K562 (cell line): ENCODE measurements around the gene ITPRIPL2. TPM values are rescaled to one million over a fixed set of nuclear protein-coding genes. Genes with fewer than 3 reads are reported as not detected.
A peak's percentile ranks its signal among the peaks of the same experiment; 100 is the strongest.

Experiments used
- ATAC-seq: fragments of 200-7000 bp; cut with Tn5 transposase; 3 replicates; pipeline ENCODE4 v1.9.1; 2020; ENCODE audit warnings: moderate library complexity
- BruUV-seq: library from RNA; stranded (reverse); fragments of 400-500 nt; replicated peaks from 2 replicates; lab custom pipeline; 2021; lab: Mats Ljungman, UMichigan
- CTCF ChIA-PET: fragments of 300-600 bp; formaldehyde crosslinking; extraction: SDS; loops from one replicate; lab custom pipeline; 2021; ENCODE audit warnings: low intra/inter-chr PET ratio; lab: Yijun Ruan, JAX
- POLR2A ChIA-PET: fragments of 300-600, 350-650 bp; sonication (Branson Sonifier 250); formaldehyde crosslinking; extraction: SDS; loops from one replicate; lab custom pipeline; 2021; ENCODE audit warnings: antibody characterized with exemption, inconsistent platforms; lab: Yijun Ruan, JAX
- DNase-seq, 4 experiments: peaks; one replicate each; pipeline versions ENCODE4 v3.0.0 to v3.0.0-alpha.2; 2011 to 2018; ENCODE audit warnings: low spot score in 3 of 4, mixed read lengths in 3 of 4; ENCODE audit errors: extremely low read depth in 1 of 4
- FAIRE-seq: peaks from 2 replicates; lab custom pipeline; 2011; peaks lifted over from hg19 to GRCh38; lab: Jason Lieb, UNC
- H2AFZ ChIP-seq: 2 replicates; pipeline ENCODE4 v1.6.0; 2011; ENCODE audit warnings: low read depth, low read length, control low read depth, inconsistent platforms
- H3K27ac ChIP-seq: fragments of 200-600 bp; 3 replicates; pipeline ENCODE4 v1.8.0; 2011; ENCODE audit warnings: low read depth, mild to moderate bottlenecking, control low read depth, inconsistent platforms, low read length, moderate library complexity, mixed read lengths; ENCODE audit errors: extremely low read depth
- H3K27me3 ChIP-seq, 2 experiments: fragments of 300-600 bp in 1 of 2; 2 replicates in 1 of 2; 3 replicates in 1 of 2; pipeline versions ENCODE4 v1.6.0 to v1.8.0; 2011; ENCODE audit warnings: inconsistent platforms in 2 of 2, low read length in 2 of 2, mild to moderate bottlenecking in 1 of 2, mixed read lengths in 1 of 2, moderate library complexity in 1 of 2; ENCODE audit not compliant: control insufficient read depth in 2 of 2, insufficient read depth in 2 of 2
- H3K36me3 ChIP-seq: fragments of 300-600 bp; 3 replicates; pipeline ENCODE4 v1.8.0; 2011; ENCODE audit warnings: mild to moderate bottlenecking, low read length, inconsistent platforms; ENCODE audit not compliant: control insufficient read depth, insufficient read depth
- H3K4me1 ChIP-seq, 2 experiments: fragments of 200-600 bp in 1 of 2; replicated peaks in 1 of 2; 2 replicates in 1 of 2; 3 replicates in 1 of 2; pipeline versions ENCODE4 v1.5.1 to v1.8.0; 2011; ENCODE audit warnings: inconsistent platforms in 2 of 2, low read length in 2 of 2, mild to moderate bottlenecking in 1 of 2, mixed read lengths in 1 of 2, moderate library complexity in 1 of 2; ENCODE audit not compliant: control insufficient read depth in 2 of 2, insufficient read depth in 2 of 2
- H3K4me2 ChIP-seq: 2 replicates; pipeline ENCODE4 v1.6.1; 2011; ENCODE audit warnings: low read length, control low read depth, inconsistent platforms, mixed read lengths; ENCODE audit not compliant: insufficient read depth
- H3K4me3 ChIP-seq: fragments of 200-600 bp; sonication (generic), shearing (Covaris generic); 2 replicates; pipeline ENCODE4 v1.5.1; 2016; ENCODE audit warnings: control low read depth, inconsistent platforms
- H3K79me2 ChIP-seq: fragments of 200-600 bp; 3 replicates; pipeline ENCODE4 v1.8.0; 2011; ENCODE audit warnings: low read length, inconsistent platforms; ENCODE audit not compliant: control insufficient read depth, insufficient read depth
- H3K9ac ChIP-seq, 2 experiments: 2 replicates each; pipeline versions ENCODE4 v1.6.0 to v1.6.1; 2011; ENCODE audit warnings: low read depth in 2 of 2, low read length in 2 of 2, control low read depth in 1 of 2, inconsistent platforms in 1 of 2, mild to moderate bottlenecking in 1 of 2, mixed read lengths in 1 of 2; ENCODE audit not compliant: insufficient read depth in 1 of 2
- H3K9me1 ChIP-seq: one replicate; pipeline ENCODE4 v1.6.0; 2011; ENCODE audit warnings: inconsistent platforms, mild to moderate bottlenecking, low read length, moderate library complexity; ENCODE audit not compliant: control insufficient read depth, insufficient read depth
- H3K9me3 ChIP-seq: replicated peaks from 2 replicates; pipeline ENCODE4 v1.5.1; 2011; ENCODE audit warnings: low read depth, low read length, inconsistent platforms; ENCODE audit not compliant: control insufficient read depth, insufficient read depth
- H4K20me1 ChIP-seq: replicated peaks from 2 replicates; pipeline ENCODE4 v1.6.1; 2011; ENCODE audit warnings: low read length, inconsistent platforms, mixed read lengths; ENCODE audit not compliant: control insufficient read depth, insufficient read depth
- U2AF2 ChIP-seq: fragments of 200-400 bp; formaldehyde crosslinking; optimal IDR thresholded peaks from 2 replicates; pipeline ENCODE3; 2017; ENCODE audit warnings: low read depth, mild to moderate bottlenecking, low read length
- WGBS: fragments of 100-300 bp; shearing (Covaris generic); methylation state at CpG from one replicate; pipeline ENCODE4 v1.1.6; 2016; ENCODE audit warnings: low coverage, mixed read lengths; ENCODE audit not compliant: insufficient coverage; ENCODE audit errors: missing lambda C conversion rate; 5-methylcytosine and 5-hydroxymethylcytosine counted together
- in situ Hi-C: fragments of 300-500 bp; cut with MboI; formaldehyde crosslinking; loops from 4 replicates; pipeline ENCODE4 v1.15.0; 2018; ENCODE audit warnings: inconsistent platforms, mixed read lengths
- intact Hi-C: fragments of 100-400 bp; cut with micrococcal nuclease; formaldehyde crosslinking; loops from 2 replicates; pipeline ENCODE4 v1.14.2; 2022
- polyA plus RNA-seq, 8 experiments: library from polyadenylated mRNA; depleted of rRNA in 4 of 8; stranded (reverse) in 5 of 8; unstranded in 3 of 8; fragments of >200 nt; fragmentation: Nextera tagmentation in 2 of 8; fragmentation: Illumina TruSeq in 1 of 8; extraction: Ambion mirVana in 2 of 8; extraction: Trizol in 1 of 8; gene quantifications; 2 replicates each; pipeline versions ENCODE4 v1.2.1 to v1.2.3, GENCODE V29; 2011 to 2014; ENCODE audit warnings: inconsistent platforms in 1 of 8, missing spikeins in 1 of 8
- total RNA-seq, 7 experiments: library from RNA; depleted of rRNA in 6 of 7; stranded (reverse); fragments of >200 nt in 6 of 7; fragmentation: Illumina TruSeq in 2 of 7; extraction: Trizol in 2 of 7; gene quantifications; 2 replicates each; pipeline versions ENCODE4 v1.2.1 to v1.2.3, GENCODE V29; 2011 to 2021; ENCODE audit warnings: low replicate concordance in 1 of 7
- TF ChIP-seq, protein P1 (sequence below): fragments of 250-450 bp; sonication (Bioruptor Pico); IDR thresholded peaks from 2 replicates; pipeline ENCODE4 v1.4.0; 2020; ENCODE audit warnings: mild to moderate bottlenecking
- TF ChIP-seq, protein P2 (sequence below), 2 experiments: fragments of 450-650 bp in 1 of 2; sonication (generic) in 1 of 2; formaldehyde crosslinking in 1 of 2; IDR thresholded peaks; 2 replicates each; pipeline versions ENCODE4 v1.7.1 to v1.9.0; 2016 to 2022; ENCODE audit warnings: inconsistent platforms in 1 of 2, mild to moderate bottlenecking in 1 of 2, missing genetic modification reagents in 1 of 2

The ITPRIPL2 gene
- total and polyA plus RNA-seq, 9 of the 15 experiments (the other 6 are each of a cell fraction or from before 2014, with no cell fraction given): 0.04 to 2.2 (median 0.58) TPM

DNA sequence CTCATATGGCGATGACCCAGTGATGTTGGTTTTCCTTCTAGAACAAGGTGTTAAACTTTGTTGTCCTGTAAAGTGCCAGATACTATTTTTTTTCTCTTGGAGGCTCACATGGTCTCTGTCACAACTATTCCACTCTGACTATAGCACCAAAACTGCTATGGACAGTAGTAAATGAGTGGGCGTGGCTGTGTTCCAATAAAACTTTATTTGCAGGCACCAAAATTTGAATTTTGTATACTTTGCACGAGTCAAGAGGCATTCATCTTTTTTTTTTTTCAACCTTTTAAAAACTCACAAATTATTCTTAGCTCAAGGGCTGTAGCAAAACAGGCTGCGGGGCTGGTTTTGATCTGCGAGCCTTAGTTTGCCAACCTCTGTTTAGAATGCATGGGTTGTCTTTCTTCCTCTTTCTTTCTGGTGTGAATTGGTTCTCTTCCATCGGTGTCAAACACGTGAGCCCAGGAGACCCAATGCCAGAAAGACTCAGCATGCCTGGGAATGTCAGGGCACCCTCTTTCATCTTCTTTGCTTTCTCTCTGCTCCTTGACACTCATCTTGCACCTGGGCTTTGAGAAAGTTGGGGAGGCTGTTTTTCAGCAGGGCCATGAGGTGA is 56.4 kb downstream of the ITPRIPL2 start:
- Histone ChIP-seq H3K27ac (no peak overlapping the region), H3K4me2 (no peak overlapping the region), H4K20me1 (no peaks in the 10 kb centered on the region; the same call in 1 of the 2 replicates), H3K36me3 (no peaks in the 10 kb centered on the region), H3K4me3 (no peak overlapping the region), H3K27me3 (peaks cover 34 to 51% of the 10 kb centered on the region in 2 experiments), H3K9me1 (no peaks in the 10 kb centered on the region), H3K4me1 (peaks cover 0 to 17% of the 10 kb centered on the region in 2 experiments; a peak in 2 of 5 replicates), H2AFZ (no peak overlapping the region), H3K9ac (no peak overlapping the region), H3K79me2 (no peaks in the 10 kb centered on the region), H3K9me3 (no peaks in the 10 kb centered on the region)
- in situ Hi-C loops: loop anchor here (10.0 kb wide), 1 partner anchor 205 kb away; no protein-coding TSS in a partner anchor
- ATAC-seq: no peak
- 12% methylated on average over 7 of the region's 7 CpGs for WGBS
- no peak for FAIRE-seq
- TF ChIP-seq, protein P1, sequence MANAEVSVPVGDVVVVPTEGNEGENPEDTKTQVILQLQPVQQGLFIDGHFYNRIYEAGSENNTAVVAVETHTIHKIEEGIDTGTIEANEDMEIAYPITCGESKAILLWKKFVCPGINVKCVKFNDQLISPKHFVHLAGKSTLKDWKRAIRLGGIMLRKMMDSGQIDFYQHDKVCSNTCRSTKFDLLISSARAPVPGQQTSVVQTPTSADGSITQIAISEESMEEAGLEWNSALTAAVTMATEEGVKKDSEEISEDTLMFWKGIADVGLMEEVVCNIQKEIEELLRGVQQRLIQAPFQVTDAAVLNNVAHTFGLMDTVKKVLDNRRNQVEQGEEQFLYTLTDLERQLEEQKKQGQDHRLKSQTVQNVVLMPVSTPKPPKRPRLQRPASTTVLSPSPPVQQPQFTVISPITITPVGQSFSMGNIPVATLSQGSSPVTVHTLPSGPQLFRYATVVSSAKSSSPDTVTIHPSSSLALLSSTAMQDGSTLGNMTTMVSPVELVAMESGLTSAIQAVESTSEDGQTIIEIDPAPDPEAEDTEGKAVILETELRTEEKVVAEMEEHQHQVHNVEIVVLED (CRISPR knock-in tag): no peak
- TF ChIP-seq, protein P2, sequence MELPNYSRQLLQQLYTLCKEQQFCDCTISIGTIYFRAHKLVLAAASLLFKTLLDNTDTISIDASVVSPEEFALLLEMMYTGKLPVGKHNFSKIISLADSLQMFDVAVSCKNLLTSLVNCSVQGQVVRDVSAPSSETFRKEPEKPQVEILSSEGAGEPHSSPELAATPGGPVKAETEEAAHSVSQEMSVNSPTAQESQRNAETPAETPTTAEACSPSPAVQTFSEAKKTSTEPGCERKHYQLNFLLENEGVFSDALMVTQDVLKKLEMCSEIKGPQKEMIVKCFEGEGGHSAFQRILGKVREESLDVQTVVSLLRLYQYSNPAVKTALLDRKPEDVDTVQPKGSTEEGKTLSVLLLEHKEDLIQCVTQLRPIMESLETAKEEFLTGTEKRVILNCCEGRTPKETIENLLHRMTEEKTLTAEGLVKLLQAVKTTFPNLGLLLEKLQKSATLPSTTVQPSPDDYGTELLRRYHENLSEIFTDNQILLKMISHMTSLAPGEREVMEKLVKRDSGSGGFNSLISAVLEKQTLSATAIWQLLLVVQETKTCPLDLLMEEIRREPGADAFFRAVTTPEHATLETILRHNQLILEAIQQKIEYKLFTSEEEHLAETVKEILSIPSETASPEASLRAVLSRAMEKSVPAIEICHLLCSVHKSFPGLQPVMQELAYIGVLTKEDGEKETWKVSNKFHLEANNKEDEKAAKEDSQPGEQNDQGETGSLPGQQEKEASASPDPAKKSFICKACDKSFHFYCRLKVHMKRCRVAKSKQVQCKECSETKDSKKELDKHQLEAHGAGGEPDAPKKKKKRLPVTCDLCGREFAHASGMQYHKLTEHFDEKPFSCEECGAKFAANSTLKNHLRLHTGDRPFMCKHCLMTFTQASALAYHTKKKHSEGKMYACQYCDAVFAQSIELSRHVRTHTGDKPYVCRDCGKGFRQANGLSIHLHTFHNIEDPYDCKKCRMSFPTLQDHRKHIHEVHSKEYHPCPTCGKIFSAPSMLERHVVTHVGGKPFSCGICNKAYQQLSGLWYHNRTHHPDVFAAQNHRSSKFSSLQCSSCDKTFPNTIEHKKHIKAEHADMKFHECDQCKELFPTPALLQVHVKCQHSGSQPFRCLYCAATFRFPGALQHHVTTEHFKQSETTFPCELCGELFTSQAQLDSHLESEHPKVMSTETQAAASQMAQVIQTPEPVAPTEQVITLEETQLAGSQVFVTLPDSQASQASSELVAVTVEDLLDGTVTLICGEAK (IDR thresholded peaks at IDR 0.05): peak; percentile 92
- TF ChIP-seq, protein P2 (CRISPR knock-in tag; IDR thresholded peaks at IDR 0.05): peak; percentile 75
- no peak for TF ChIP-seq U2AF2
- CTCF ChIA-PET: no interaction called here
- POLR2A ChIA-PET: interaction anchor here (0.6 to 1.0 kb wide), 2 partner anchors 10 to 231 kb away, joined by 3 read pairs; no protein-coding TSS in a partner anchor
- no peak for DNase-seq
- intact Hi-C loops: loop anchor here (10.0 kb wide), 1 partner anchor 205 kb away; no protein-coding TSS in a partner anchor
- no TSS peak for BruUV-seq
